ENCODE measurements around the gene MPZL1.

MPZL1 gene

GRCh38 chr1:167714098-167714438 lies 7.7 kb upstream of the MPZL1 start:
- no peak for TF ChIP-seq CTCF (IDR thresholded peaks at IDR 0.05)

GRCh38 chr1:167714439-167715156 lies 7.2 kb upstream of the MPZL1 start:
- no peak for TF ChIP-seq CTCF (IDR thresholded peaks at IDR 0.05)

- peak; percentile 94 for TF ChIP-seq CTCF (IDR thresholded peaks at IDR 0.05)
Observed at GRCh38 chr1:167715157-167715999, 6.4 kb upstream of the MPZL1 start.

GRCh38 chr1:167716000-167716271 lies 5.8 kb upstream of the MPZL1 start:
- TF ChIP-seq CTCF (IDR thresholded peaks at IDR 0.05), result no peak

GRCh38 chr1:167717351-167717750 lies 4.4 kb upstream of the MPZL1 start:
- TF ChIP-seq CTCF (IDR thresholded peaks at IDR 0.05), result no peak

GRCh38 chr1:167718914-167719691 lies 2.7 kb upstream of the MPZL1 start:
- TF ChIP-seq CTCF (IDR thresholded peaks at IDR 0.05), result no peak

GRCh38 chr1:167720965-167721616 lies 691 bp upstream of the MPZL1 start:
- peak; percentile 62 for TF ChIP-seq CTCF (IDR thresholded peaks at IDR 0.05)

Measured in LNCAP (cell line).